ENCODE measurements around the gene ADK. TPM values are rescaled to one million over a fixed set of nuclear protein-coding genes. Genes with fewer than 3 reads are reported as not detected.

ADK gene
- total and polyA plus RNA-seq, 2 of the 13 experiments (the other 11 are each of a cell fraction or from before 2014, with no cell fraction given) = 48.6 to 79.1 TPM

- TF ChIP-seq FOXA1 (IDR thresholded peaks at IDR 0.05) (no peak), FOXA1 (CRISPR knock-in tag; IDR thresholded peaks at IDR 0.05) (peak; percentile 72), SALL1 (CRISPR knock-in tag; IDR thresholded peaks at IDR 0.05) (no peak), ZNF280B (CRISPR knock-in tag; IDR thresholded peaks at IDR 0.05; ENCODE audit: borderline replicate concordance) (no peak), LCORL (IDR thresholded peaks at IDR 0.05) (no peak), LCORL (CRISPR knock-in tag; IDR thresholded peaks at IDR 0.05) (no peak), CERS6 (CRISPR knock-in tag; IDR thresholded peaks at IDR 0.05) (no peak)
Measured at GRCh38 chr10:74704629-74705357, 553.8 kb downstream of the ADK start (continued).

GRCh38 chr10:74705358-74705980, 554.4 kb downstream of the ADK start:
- no peak for ATAC-seq
- Histone ChIP-seq H2AFZ (ENCODE audit: low read length) (no peak overlapping the region), H3K4me1 (ENCODE audit: insufficient read depth, low read length) (peaks cover 10% of the 10 kb centered on the region), H3K9ac (ENCODE audit: insufficient read depth, low read depth, low read length) (no peak overlapping the region), H3K27ac (ENCODE audit: extremely low read length, insufficient read depth, low read length) (no peak overlapping the region), H3K4me2 (ENCODE audit: low read depth, low read length) (no peak overlapping the region), H3K79me2 (ENCODE audit: insufficient read depth, low read length) (no peaks in the 10 kb centered on the region), H3K9me3 (ENCODE audit: low read length) (no peaks in the 10 kb centered on the region), H3K4me3 (replicated peaks in 1 of 3; ENCODE audit: insufficient read depth in 1 of 3, low read depth in 2 of 3, low read length in 3 of 3) (no peak overlapping the region), H3K27me3 (ENCODE audit: control insufficient read depth in 1 of 2, insufficient read depth in 2 of 2, low read length in 2 of 2) (no peaks in the 10 kb centered on the region), H3K36me3 (replicated peaks in 1 of 2; ENCODE audit: control insufficient read depth in 1 of 2, insufficient read depth in 2 of 2, low read length in 2 of 2) (peaks cover 2 to 12% of the 10 kb centered on the region in 2 experiments; a peak in 2 of 5 replicates), H4K20me1 (ENCODE audit: insufficient read depth, low read length) (no peaks in the 10 kb centered on the region)
- TF ChIP-seq ZNF776 (CRISPR knock-in tag; IDR thresholded peaks at IDR 0.05) = no peak
- peak; percentile 95 for TF ChIP-seq ZNF7 (CRISPR knock-in tag; IDR thresholded peaks at IDR 0.05)
- 94% methylated on average over 3 of the region's 3 CpGs for WGBS (ENCODE audit: low lambda C conversion rate)
- BruUV-seq (replicated peaks) = no TSS peak
- ChIA-PET POLR2A (no interaction called here), CTCF (ENCODE audit: low intra/inter-chr PET ratio, low total read pairs) (no interaction called here)
- no peak for FAIRE-seq
- DNase-seq (ENCODE audit: low spot score) = no peak
- intact Hi-C loops (cut with micrococcal nuclease; ENCODE audit: unreplicated experiment) (no loop called here), in situ Hi-C loops (cut with HindIII; ENCODE audit: extremely low pct_ligation_motif_present, low pct_unique_long_range_greater_than_20kb) (no loop called here)
